RKO (cell line): Measurements from ENCODE around the gene SCAND1.
"Not testable (repeated sequence)": the region's sequence is repeated elsewhere in the genome, so short reads cannot be mapped to it uniquely, and the experiment has no call there.

Experiments used
- DNase-seq: peaks from one replicate; pipeline ENCODE4 v3.0.0-alpha.2; 2016; ENCODE audit warnings: low spot score

SCAND1 gene

GRCh38 chr20:35959291-35959690 is 5.0 kb upstream of the SCAND1 start:
- DNase-seq, result not testable (repeated sequence)

DNA sequence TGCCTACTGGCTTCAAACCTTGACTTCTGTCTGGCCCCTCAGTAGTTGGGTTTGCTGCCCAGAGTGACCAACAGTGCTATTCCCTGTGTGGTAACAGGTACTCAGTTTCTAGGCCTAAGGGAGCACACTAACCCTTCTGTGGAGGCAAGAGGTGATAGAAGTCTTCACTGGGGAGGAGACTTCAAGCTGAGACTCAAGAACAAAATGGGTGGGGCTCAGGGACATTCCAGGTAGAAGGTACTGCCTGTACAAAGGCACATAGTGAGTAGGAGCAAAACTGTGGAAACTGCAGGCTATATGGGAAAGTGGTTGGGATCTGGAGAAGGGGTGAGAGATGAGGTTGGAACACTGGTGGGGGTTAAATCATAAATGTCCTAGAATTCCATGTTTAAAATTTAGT is 2.3 kb upstream of the SCAND1 start:
- DNase-seq, result no peak

DNA sequence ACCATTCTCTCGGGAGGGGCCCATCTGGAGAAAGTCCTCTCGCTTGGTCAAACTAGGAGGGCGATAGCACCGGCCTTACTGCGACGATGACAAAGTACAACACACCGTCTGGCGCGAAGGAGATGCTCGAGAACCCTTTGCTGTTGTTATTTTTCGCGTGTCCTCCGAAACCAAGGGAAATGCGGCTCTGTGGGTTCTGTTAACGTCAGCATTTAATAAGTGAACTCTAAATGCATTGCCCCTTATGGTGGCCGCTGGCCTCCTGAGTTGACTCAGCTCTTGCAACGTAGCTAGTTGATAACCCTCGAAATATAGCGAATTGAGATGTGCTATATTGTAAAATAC is 577 bp upstream of the SCAND1 start:
- DNase-seq, result peak; percentile 80

- DNase-seq, result peak; percentile 59
These were observed 709 bp downstream of the SCAND1 start for GRCh38 chr20:35953387-35954199.

GRCh38 chr20:35952480-35953386 is 1.6 kb downstream of the SCAND1 start:
- DNase-seq, result peak; percentile 83

GRCh38 chr20:35952080-35952479 is 2.2 kb downstream of the SCAND1 start:
- DNase-seq, result not testable (repeated sequence)

- no peak for DNase-seq
These were observed 4.2 kb downstream of the SCAND1 start for GRCh38 chr20:35950093-35950492.

DNA sequence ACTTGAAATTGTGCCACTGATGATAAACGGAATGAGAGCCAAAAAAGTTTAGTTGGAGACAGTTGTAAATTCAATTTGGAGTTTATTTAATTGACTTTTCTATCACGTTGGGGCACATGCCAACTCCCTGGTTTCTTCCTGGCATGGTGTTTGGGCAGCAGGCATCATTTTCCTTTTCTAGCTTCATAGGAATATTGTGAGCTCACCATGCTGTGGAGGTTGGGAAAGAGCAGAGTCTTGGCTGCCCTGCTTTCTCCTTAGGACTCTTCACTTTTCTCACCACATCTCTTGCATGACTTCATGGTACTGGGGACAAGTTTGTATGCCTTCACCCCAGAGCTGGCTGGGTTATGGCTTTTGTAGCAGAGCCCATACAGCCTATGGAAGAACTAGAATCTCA is 6.4 kb downstream of the SCAND1 start:
- no peak for DNase-seq

- DNase-seq, result peak; percentile 41
These were observed 6.8 kb downstream of the SCAND1 start for GRCh38 chr20:35947489-35947888.

DNA sequence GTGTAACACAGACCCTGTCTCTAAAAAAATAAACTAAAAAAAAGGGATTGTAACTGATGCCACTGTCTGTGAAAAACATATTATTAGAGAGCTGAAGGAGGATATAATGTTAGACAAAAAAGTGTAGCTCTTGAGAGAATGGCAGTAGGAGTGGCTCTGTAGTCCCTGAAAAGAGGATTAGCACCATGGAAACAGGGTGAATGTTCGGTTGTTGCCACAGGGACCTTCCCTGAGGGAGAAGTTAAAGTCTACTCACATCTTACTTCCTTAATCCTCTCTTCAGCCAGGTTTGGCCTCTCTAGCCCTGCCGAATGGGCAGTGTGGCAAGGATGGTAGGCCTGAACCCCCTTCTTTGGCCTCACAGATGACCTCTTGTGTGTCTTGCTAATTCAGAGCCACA is 12.1 kb downstream of the SCAND1 start:
- no peak for DNase-seq

GRCh38 chr20:35941620-35942019 is 12.7 kb downstream of the SCAND1 start:
- no peak for DNase-seq

DNA sequence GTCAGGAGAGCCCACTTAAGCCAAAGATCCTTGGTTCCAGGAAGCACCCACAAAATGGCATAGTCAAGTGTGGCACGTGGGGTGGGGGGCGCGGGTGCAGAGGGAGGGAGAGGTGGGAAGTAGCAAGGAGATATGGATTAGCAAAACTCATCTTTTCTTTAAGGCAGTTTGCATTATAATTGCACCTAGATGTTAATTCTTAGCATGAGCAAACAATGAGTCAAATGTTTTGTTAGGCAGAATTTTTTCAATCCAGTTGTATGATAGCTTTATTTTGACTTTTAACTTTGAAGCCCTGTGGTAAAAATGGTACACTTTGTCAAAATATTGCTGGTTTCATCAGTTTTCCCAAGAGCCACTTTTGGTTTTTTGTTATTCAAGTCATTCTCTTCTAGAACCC is 15.0 kb downstream of the SCAND1 start:
- DNase-seq, result no peak

DNA sequence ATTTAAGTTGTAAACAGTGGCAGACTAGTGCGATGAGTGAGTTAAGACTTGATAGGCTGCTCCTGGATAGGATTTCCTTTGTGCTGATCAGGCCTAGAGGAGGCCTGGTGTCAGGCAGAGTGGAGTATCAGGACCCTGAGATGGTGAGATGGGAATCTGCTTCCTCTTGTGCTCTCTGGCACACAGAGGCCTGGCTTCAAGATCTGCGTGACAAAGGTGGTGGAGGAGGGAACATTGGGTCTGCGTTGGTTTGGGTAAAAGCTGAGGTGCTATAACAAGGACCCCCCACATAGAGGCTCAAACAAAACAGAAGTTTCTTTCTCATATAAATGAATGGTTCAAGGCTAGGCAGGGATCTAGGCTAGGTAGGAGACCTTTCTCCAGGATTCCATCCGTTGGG is 20.3 kb downstream of the SCAND1 start:
- no peak for DNase-seq

- DNase-seq, result no peak
These were observed 25.0 kb downstream of the SCAND1 start for GRCh38 chr20:35929301-35929700.

DNA sequence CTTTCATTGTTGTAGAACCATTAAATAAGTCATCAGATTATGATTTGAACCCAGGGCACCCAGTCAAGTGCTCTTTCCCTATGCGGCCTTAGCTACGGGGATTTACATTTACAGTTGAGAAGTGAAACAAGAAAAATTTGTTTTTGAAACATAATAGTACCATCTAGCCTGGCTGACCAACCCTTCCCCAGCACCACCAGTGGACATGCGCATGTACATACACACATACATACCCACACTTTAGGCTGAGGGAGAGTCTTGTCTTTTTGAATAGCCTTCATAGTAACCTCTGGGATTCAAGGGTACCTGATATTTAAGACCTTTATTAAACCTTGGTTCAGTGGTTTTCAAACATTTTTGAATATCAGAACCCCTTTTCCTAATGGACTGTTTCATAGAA is 33.8 kb downstream of the SCAND1 start:
- no peak for DNase-seq

GRCh38 chr20:35918021-35918420 is 36.3 kb downstream of the SCAND1 start:
- DNase-seq, result no peak

DNA sequence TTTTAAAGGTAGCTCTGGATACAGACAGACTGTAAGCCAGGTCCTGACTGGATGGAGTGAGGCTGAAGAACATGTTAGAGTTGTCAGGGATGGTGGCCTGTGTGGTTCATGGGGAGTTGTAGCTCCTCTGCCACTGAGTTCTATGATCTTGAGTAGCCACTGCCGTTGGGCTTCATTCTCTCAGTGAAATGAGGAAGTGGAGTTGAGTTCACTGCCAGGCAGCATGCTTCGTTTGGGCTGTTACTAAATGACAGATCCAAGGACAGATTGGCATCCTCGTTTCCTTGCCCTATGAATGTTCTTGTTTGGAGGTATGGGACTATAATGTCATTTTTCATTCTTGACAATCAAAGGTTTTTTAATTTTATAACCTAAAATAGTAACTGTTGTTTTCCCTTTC is 37.2 kb downstream of the SCAND1 start:
- DNase-seq, result no peak

DNA sequence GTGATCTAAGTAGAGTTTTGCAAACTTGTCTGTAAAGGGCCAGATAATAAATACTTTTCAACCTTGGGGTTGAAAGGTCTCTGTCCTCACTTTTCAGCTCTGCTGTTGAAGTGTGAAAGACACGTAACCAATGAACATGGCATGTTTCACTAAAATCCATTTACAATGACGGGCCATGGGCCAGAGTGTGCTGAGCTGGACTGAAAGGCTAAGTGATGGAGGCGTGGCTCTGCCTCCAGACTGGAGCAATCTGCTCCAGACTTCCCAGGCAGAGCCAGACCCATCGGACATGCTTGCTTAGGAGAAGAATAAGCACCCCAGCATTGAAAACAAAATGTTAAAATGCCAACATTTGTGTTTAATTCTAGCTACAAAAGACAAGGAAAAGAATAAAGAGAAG is 41.4 kb downstream of the SCAND1 start:
- DNase-seq, result no peak

- DNase-seq, result no peak
These were observed 44.0 kb downstream of the SCAND1 start for GRCh38 chr20:35910254-35910653.

- no peak for DNase-seq
These were observed 44.5 kb downstream of the SCAND1 start for GRCh38 chr20:35909796-35910195.

DNA sequence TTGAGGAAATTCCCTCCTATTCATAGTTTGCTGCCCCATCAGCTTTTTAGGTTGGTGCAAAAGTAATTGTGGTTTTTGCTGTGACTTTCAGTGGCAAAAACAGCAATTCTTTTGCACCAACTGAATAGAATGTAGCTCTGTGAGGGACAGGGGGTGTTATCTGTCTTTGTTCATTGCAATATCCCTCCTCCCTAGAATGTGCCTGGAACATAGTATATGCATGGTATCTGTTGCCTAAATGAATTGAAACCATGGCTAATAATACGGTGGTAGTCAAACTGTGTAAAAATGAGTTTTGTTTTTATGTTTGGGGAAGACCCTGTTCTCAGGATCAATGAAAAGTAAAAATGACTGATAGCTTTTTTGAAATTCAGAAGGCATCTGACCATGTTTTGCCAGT is 45.1 kb downstream of the SCAND1 start:
- DNase-seq, result no peak

GRCh38 chr20:35908007-35908406 is 46.3 kb downstream of the SCAND1 start:
- DNase-seq, result no peak

GRCh38 chr20:35907017-35907701 is 47.1 kb downstream of the SCAND1 start:
- no peak for DNase-seq
